OCI-LY1 (cell line): Measurements from ENCODE around the gene SHLD2.
"Not testable (repeated sequence)": the region's sequence is repeated elsewhere in the genome, so short reads cannot be mapped to it uniquely, and the experiment has no call there.

ENCODE experiments used
- CTCF ChIP-seq: fragments of 200-600 bp; sonication (generic), shearing (Covaris generic); IDR thresholded peaks from 2 replicates; pipeline ENCODE4 v1.5.1; 2017; ENCODE audit warnings: mild to moderate bottlenecking, antibody characterized with exemption, low read length, moderate library complexity, mixed read lengths
- EZH2 ChIP-seq: fragments of 200-600 bp; sonication (generic), shearing (Covaris generic); IDR thresholded peaks from 2 replicates; pipeline ENCODE4 v1.8.0; 2017; ENCODE audit warnings: borderline replicate concordance, mixed run types, mild to moderate bottlenecking, antibody characterized with exemption, low read length, moderate library complexity, mixed read lengths

- TF ChIP-seq CTCF, EZH2: not testable (repeated sequence)
Measured at GRCh38 chr10:87184421-87184820, 89.4 kb downstream of the SHLD2 start.
